K562 (cell line): ENCODE data around the gene DYRK2. TPM values are rescaled to one million over a fixed set of nuclear protein-coding genes. Genes with fewer than 3 reads are reported as not detected.

Experiments used
- CREBBP ChIP-seq: IDR thresholded peaks from one replicate; pipeline ENCODE4 v1.6.1; 2012; ENCODE audit warnings: low read depth, mild to moderate bottlenecking, control low read depth, inconsistent platforms, low read length
- KDM4B ChIP-seq, 2 experiments: fragments of 450-650 bp in 1 of 2; sonication (generic) in 1 of 2; IDR thresholded peaks; 2 replicates each; pipeline ENCODE4 v1.6.1; 2016 to 2017; ENCODE audit warnings: borderline replicate concordance in 2 of 2, antibody characterized with exemption in 1 of 2, low read depth in 1 of 2, mild to moderate bottlenecking in 1 of 2
- PHB2 ChIP-seq: fragments of 450-650 bp; IDR thresholded peaks from 2 replicates; pipeline ENCODE4 v1.6.1; 2017; ENCODE audit warnings: low read depth
- RCOR1 ChIP-seq, 2 experiments: IDR thresholded peaks; 2 replicates each; pipeline ENCODE4 v1.6.1; 2012; ENCODE audit warnings: low read depth in 2 of 2, low read length in 2 of 2, borderline replicate concordance in 1 of 2, improper control_type of control experiment in 1 of 2
- TEAD2 ChIP-seq: fragments of 450-650 bp; IDR thresholded peaks from 2 replicates; pipeline ENCODE4 v1.6.1; 2016; ENCODE audit warnings: missing genetic modification characterization, control low read depth, missing compliant biosample characterization
- ZBTB33 ChIP-seq: sonication (generic); formaldehyde crosslinking; IDR thresholded peaks from 2 replicates; pipeline ENCODE4 v1.8.1; 2023; ENCODE audit warnings: mild to moderate bottlenecking, missing genetic modification reagents
- ZFX ChIP-seq: sonication (generic); formaldehyde crosslinking; IDR thresholded peaks from 2 replicates; pipeline ENCODE4 v1.8.0; 2022; ENCODE audit warnings: mild to moderate bottlenecking, missing genetic modification reagents, moderate library complexity
- ZHX1 ChIP-seq: fragments of 150-350 bp; conservative IDR thresholded peaks from 2 replicates; pipeline ENCODE4 v1.6.1; 2014; ENCODE audit warnings: low read length
- ZMIZ1 ChIP-seq, 2 experiments: fragments of 150-350 bp in 1 of 2; IDR thresholded peaks; 2 replicates each; pipeline ENCODE4 v1.6.1; 2012 to 2016; ENCODE audit warnings: low read depth in 2 of 2, low read length in 2 of 2, mild to moderate bottlenecking in 1 of 2, moderate library complexity in 1 of 2
- ZNF3 ChIP-seq: fragments of 250-450 bp; sonication (Bioruptor Pico); IDR thresholded peaks from 2 replicates; pipeline ENCODE4 v1.5.0; 2021; ENCODE audit warnings: mild to moderate bottlenecking, moderate library complexity
- polyA plus RNA-seq, 8 experiments: library from polyadenylated mRNA; depleted of rRNA in 4 of 8; stranded (reverse) in 5 of 8; unstranded in 3 of 8; fragments of >200 nt; fragmentation: Nextera tagmentation in 2 of 8; fragmentation: Illumina TruSeq in 1 of 8; extraction: Ambion mirVana in 2 of 8; extraction: Trizol in 1 of 8; gene quantifications; 2 replicates each; pipeline versions ENCODE4 v1.2.1 to v1.2.3, GENCODE V29; 2011 to 2014; ENCODE audit warnings: inconsistent platforms in 1 of 8, missing spikeins in 1 of 8
- total RNA-seq, 7 experiments: library from RNA; depleted of rRNA in 6 of 7; stranded (reverse); fragments of >200 nt in 6 of 7; fragmentation: Illumina TruSeq in 2 of 7; extraction: Trizol in 2 of 7; gene quantifications; 2 replicates each; pipeline versions ENCODE4 v1.2.1 to v1.2.3, GENCODE V29; 2011 to 2021; ENCODE audit warnings: low replicate concordance in 1 of 7

Gene DYRK2
- total and polyA plus RNA-seq, 9 of the 15 experiments (the other 6 are each of a cell fraction or from before 2014, with no cell fraction given): 1.7 to 15.4 (median 8.4) TPM

GRCh38 chr12:67645601-67646000 lies 2.9 kb upstream of the DYRK2 start (continued):
- TF ChIP-seq ZHX1: no peak
- no peak for TF ChIP-seq PHB2
- TF ChIP-seq ZFX (CRISPR knock-in tag): no peak
- no peak for TF ChIP-seq TEAD2
- no peak for TF ChIP-seq KDM4B (IDR thresholded peaks at IDR 0.05; ENCODE audit: borderline replicate concordance in 2 of 2, low read depth in 1 of 2)
- TF ChIP-seq CREBBP: no peak
- TF ChIP-seq ZMIZ1 (IDR thresholded peaks at IDR 0.05; ENCODE audit: low read depth in 2 of 2, low read length in 2 of 2): no peak
- no peak for TF ChIP-seq ZNF3 (CRISPR knock-in tag)
- no peak for TF ChIP-seq RCOR1 (IDR thresholded peaks at IDR 0.05; ENCODE audit: borderline replicate concordance in 1 of 2, low read depth in 2 of 2, low read length in 2 of 2)
- TF ChIP-seq ZBTB33 (CRISPR knock-in tag): no peak
